Omental fat pad (tissue), 4 donors: ENCODE data around the gene SLC25A19. TPM values are rescaled to one million over a fixed set of nuclear protein-coding genes. Genes with fewer than 3 reads are reported as not detected.

Experiments
- ATAC-seq: fragments of 150-250 bp; one replicate; pipeline ENCODE4 v1.9.1; 2016; ENCODE audit warnings: mild to moderate bottlenecking, moderate library complexity; ENCODE audit not compliant: low FRiP score
- DNase-seq: peaks from one replicate; pipeline ENCODE4 v3.0.0-alpha.2; 2019; ENCODE audit warnings: low spot score
- CTCF ChIP-seq, 3 donors: fragments of 450-650 bp; IDR thresholded peaks; one replicate each; pipeline ENCODE4 v1.5.1; 2016 to 2017; ENCODE audit warnings: antibody characterized with exemption in 3 of 3, mild to moderate bottlenecking in 3 of 3, moderate library complexity in 2 of 3
- total RNA-seq, 4 donors: library from RNA; depleted of rRNA; stranded (reverse); fragments of >200 nt; gene quantifications; one replicate each; pipeline ENCODE4 v1.1.0, GENCODE V29; 2016

Gene SLC25A19
- 10 to 100 TPM; 14.2 to 30.4 (median 19.5) TPM for total RNA-seq

- no peak for TF ChIP-seq CTCF (IDR thresholded peaks at IDR 0.05)
- DNase-seq (peak; percentile 88), ATAC-seq (peak; percentile 99)
These were observed at the start of gene SLC25A19 for GRCh38 chr17:75289115-75289831. TSS of gene SLC25A19 (minus strand) at chr17:75289433. CDS start at chr17:75286764, 2,669 bp downstream.

GRCh38 chr17:75338335-75338734 lies 49.1 kb upstream of the SLC25A19 start:
- DNase-seq (no peak), ATAC-seq (no peak)
- no peak for TF ChIP-seq CTCF (IDR thresholded peaks at IDR 0.05)

- no peak for TF ChIP-seq CTCF (IDR thresholded peaks at IDR 0.05)
- DNase-seq, result no peak
- no peak for ATAC-seq
These were observed 46.1 kb upstream of the SLC25A19 start for GRCh38 chr17:75335315-75335714.

GRCh38 chr17:75334723-75335122 lies 45.5 kb upstream of the SLC25A19 start:
- ATAC-seq (no peak), DNase-seq (no peak)
- TF ChIP-seq CTCF (IDR thresholded peaks at IDR 0.05), result no peak

GRCh38 chr17:75331671-75332070 lies 42.4 kb upstream of the SLC25A19 start:
- no peak for TF ChIP-seq CTCF (IDR thresholded peaks at IDR 0.05)
- ATAC-seq (no peak), DNase-seq (no peak)

- ATAC-seq (no peak), DNase-seq (no peak)
- TF ChIP-seq CTCF (IDR thresholded peaks at IDR 0.05), result no peak
These were observed 38.5 kb upstream of the SLC25A19 start for GRCh38 chr17:75327757-75328156.

GRCh38 chr17:75326226-75326848 lies 37.1 kb upstream of the SLC25A19 start:
- peak; percentile 54 for ATAC-seq
- TF ChIP-seq CTCF (IDR thresholded peaks at IDR 0.05), result no peak
- no peak for DNase-seq
